Neural progenitor cell (in vitro differentiated cells): ENCODE data around the gene KCNH1. TPM values are rescaled to one million over a fixed set of nuclear protein-coding genes. Genes with fewer than 3 reads are reported as not detected.

Experiments used
- DNase-seq: peaks from one replicate; pipeline ENCODE4 v3.0.0-alpha.2; 2016; ENCODE audit warnings: low spot score
- H2AFZ ChIP-seq: fragments of 200-600 bp; sonication (generic); replicated peaks from 2 replicates; pipeline ENCODE4 v1.6.1; 2016; ENCODE audit warnings: antibody characterized with exemption
- H3F3A ChIP-seq: fragments of 200-600 bp; sonication (generic); 2 replicates; pipeline ENCODE4 v1.6.1; 2016; ENCODE audit warnings: antibody characterized with exemption, low read depth
- H3K27ac ChIP-seq: fragments of 200-600 bp; sonication (generic); 2 replicates; pipeline ENCODE4 v1.5.1; 2016; ENCODE audit warnings: mild to moderate bottlenecking
- H3K27me3 ChIP-seq: fragments of 200-600 bp; sonication (generic); 2 replicates; pipeline ENCODE4 v1.6.1; 2016; ENCODE audit warnings: mild to moderate bottlenecking, moderate library complexity
- H3K36me3 ChIP-seq: fragments of 200-600 bp; sonication (generic); 2 replicates; pipeline ENCODE4 v1.5.1; 2016
- H3K4me1 ChIP-seq: fragments of 200-600 bp; sonication (generic); 2 replicates; pipeline ENCODE4 v1.6.1; 2016; ENCODE audit warnings: mixed run types
- H3K4me2 ChIP-seq: fragments of 200-600 bp; sonication (generic); 2 replicates; pipeline ENCODE4 v1.6.1; 2016
- H3K4me3 ChIP-seq: fragments of 200-600 bp; sonication (generic); 2 replicates; pipeline ENCODE4 v1.5.1; 2016
- H3K79me2 ChIP-seq: fragments of 200-600 bp; sonication (generic); 2 replicates; pipeline ENCODE4 v1.6.1; 2016; ENCODE audit warnings: low read depth
- H3K9ac ChIP-seq: fragments of 200-600 bp; sonication (generic); 2 replicates; pipeline ENCODE4 v1.6.1; 2016
- H3K9me3 ChIP-seq: fragments of 200-600 bp; sonication (generic); 2 replicates; pipeline ENCODE4 v1.5.1; 2016; ENCODE audit warnings: low read depth
- H4K20me1 ChIP-seq: fragments of 200-600 bp; sonication (generic); 2 replicates; pipeline ENCODE4 v1.6.1; 2016; ENCODE audit warnings: low read depth
- H3K27ac Mint-ChIP-seq: 3 replicates; pipeline ENCODE4 v1.8.0; 2021; ENCODE audit warnings: mixed read lengths
- H3K27me3 Mint-ChIP-seq: 2 replicates; pipeline ENCODE4 v1.8.0; 2022; ENCODE audit warnings: low read depth, mild to moderate bottlenecking, inconsistent platforms, moderate library complexity, mixed read lengths; ENCODE audit not compliant: insufficient read depth
- H3K36me3 Mint-ChIP-seq: 3 replicates; pipeline ENCODE4 v1.8.0; 2021; ENCODE audit warnings: mixed read lengths
- H3K4me1 Mint-ChIP-seq: 3 replicates; pipeline ENCODE4 v1.8.0; 2021; ENCODE audit warnings: mixed read lengths
- H3K4me3 Mint-ChIP-seq: 3 replicates; pipeline ENCODE4 v1.8.0; 2021; ENCODE audit warnings: mild to moderate bottlenecking, moderate library complexity, mixed read lengths
- H3K9me3 Mint-ChIP-seq: 3 replicates; pipeline ENCODE4 v1.8.0; 2020; ENCODE audit warnings: mixed read lengths
- EZH2 ChIP-seq: fragments of 200-600 bp; sonication (generic); IDR thresholded peaks from 2 replicates; pipeline ENCODE4 v1.6.1; 2017; ENCODE audit warnings: antibody characterized with exemption, mild to moderate bottlenecking, moderate library complexity
- EZH2phosphoT487 ChIP-seq: fragments of 200-600 bp; sonication (generic); IDR thresholded peaks from 2 replicates; pipeline ENCODE4 v1.6.1; 2017; ENCODE audit warnings: antibody characterized with exemption
- total RNA-seq: library from RNA; depleted of rRNA; stranded (reverse); fragments of >200 nt; gene quantifications from 2 replicates; pipeline ENCODE4 v1.2.3, GENCODE V29; 2015; ENCODE audit warnings: low replicate concordance
- TF ChIP-seq, protein P1 (sequence below): fragments of 200-600 bp; sonication (generic); IDR thresholded peaks from 2 replicates; pipeline ENCODE4 v1.5.1; 2017; ENCODE audit warnings: antibody characterized with exemption, mild to moderate bottlenecking

Gene KCNH1
- total RNA-seq, 1 donor from 2014 or later, result 1.6 TPM

DNA sequence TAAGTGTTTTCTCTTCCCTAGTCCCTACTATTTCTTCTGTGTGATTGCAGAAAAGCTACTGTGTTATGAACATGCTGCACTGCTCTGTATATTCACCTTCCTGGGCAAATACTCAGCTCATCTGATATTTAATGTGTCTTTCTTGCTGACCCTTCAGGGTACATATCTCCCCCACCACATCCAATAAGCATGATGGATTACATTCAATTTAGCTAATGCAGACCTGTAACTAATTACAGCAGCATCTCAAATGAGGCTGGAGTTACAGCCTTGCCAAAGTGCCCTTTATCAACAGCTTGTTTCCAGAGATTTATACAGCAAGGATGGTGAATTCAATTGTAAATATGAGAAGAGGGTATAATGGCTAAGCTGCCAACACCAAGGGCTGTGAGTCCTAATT lies 144.0 kb downstream of the KCNH1 start:
- Histone ChIP-seq H2AFZ (no peak overlapping the region), H3K36me3 (no peaks in the 10 kb centered on the region), H3K4me1 (no peaks in the 10 kb centered on the region), H3K4me2 (no peak overlapping the region), H3K27me3 (no peaks in the 10 kb centered on the region), H3K9me3 (no peaks in the 10 kb centered on the region), H3K9ac (no peak overlapping the region), H3F3A (no peaks in the 10 kb centered on the region), H3K27ac (no peak overlapping the region), H4K20me1 (no peaks in the 10 kb centered on the region), H3K79me2 (no peaks in the 10 kb centered on the region), H3K4me3 (no peak overlapping the region)
- TF ChIP-seq EZH2phosphoT487 (no peak), EZH2 (no peak)
- TF ChIP-seq, protein P1, sequence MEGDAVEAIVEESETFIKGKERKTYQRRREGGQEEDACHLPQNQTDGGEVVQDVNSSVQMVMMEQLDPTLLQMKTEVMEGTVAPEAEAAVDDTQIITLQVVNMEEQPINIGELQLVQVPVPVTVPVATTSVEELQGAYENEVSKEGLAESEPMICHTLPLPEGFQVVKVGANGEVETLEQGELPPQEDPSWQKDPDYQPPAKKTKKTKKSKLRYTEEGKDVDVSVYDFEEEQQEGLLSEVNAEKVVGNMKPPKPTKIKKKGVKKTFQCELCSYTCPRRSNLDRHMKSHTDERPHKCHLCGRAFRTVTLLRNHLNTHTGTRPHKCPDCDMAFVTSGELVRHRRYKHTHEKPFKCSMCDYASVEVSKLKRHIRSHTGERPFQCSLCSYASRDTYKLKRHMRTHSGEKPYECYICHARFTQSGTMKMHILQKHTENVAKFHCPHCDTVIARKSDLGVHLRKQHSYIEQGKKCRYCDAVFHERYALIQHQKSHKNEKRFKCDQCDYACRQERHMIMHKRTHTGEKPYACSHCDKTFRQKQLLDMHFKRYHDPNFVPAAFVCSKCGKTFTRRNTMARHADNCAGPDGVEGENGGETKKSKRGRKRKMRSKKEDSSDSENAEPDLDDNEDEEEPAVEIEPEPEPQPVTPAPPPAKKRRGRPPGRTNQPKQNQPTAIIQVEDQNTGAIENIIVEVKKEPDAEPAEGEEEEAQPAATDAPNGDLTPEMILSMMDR, result no peak
- no peaks in the 10 kb centered on the region for H3K4me1 Mint-ChIP-seq
- H3K4me3 Mint-ChIP-seq, result no peak overlapping the region
- peaks cover 4% of the 10 kb centered on the region for H3K9me3 Mint-ChIP-seq
- peaks cover 3% of the 10 kb centered on the region for H3K36me3 Mint-ChIP-seq
- H3K27me3 Mint-ChIP-seq, result no peaks in the 10 kb centered on the region
- no peak overlapping the region for H3K27ac Mint-ChIP-seq
- DNase-seq, result no peak

DNA sequence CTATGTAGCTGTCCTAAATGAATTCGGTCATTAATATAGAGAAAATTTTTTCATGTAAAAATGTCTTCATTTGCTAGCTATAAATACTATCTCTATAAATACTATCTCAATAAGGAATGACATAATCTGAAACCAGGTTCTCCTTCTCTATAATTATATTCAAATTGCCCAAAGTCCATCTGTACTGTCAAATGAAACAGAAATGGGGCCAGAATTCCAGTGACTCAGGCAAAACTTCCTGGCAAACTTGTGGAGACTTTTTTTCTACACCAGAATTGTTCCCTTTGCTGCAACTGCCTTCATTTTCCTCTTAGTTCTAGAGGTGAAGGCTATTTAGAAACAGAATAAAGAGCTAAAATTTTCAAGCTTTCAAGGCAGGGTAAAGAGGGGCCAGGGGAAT lies 152.5 kb downstream of the KCNH1 start:
- H3F3A ChIP-seq, result no peaks in the 10 kb centered on the region

DNA sequence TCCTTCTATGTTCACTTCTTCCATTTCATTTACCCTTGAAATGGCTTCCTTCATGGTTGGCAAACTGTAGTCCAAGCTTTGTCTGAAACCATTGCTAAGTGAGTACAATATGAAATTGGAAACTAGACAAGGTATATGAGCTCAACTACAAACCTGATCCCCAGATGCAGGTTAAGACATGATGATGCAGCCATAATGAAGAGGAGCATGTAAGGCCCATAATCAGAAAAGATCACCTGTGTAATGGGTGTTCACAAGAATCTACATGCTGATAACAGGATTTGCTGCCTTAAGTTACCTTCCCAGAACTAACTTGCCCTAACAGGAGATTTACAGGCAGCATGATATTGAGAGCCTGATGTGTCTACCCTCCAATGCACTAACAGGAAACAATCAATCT lies 153.9 kb downstream of the KCNH1 start:
- Mint-ChIP-seq H3K27ac (no peak overlapping the region), H3K36me3 (peaks cover 2% of the 10 kb centered on the region), H3K27me3 (peaks cover 2% of the 10 kb centered on the region), H3K9me3 (peaks cover 7% of the 10 kb centered on the region), H3K4me1 (no peaks in the 10 kb centered on the region), H3K4me3 (no peak overlapping the region)
- Histone ChIP-seq H3K4me2 (no peak overlapping the region), H3K9me3 (no peaks in the 10 kb centered on the region), H4K20me1 (no peaks in the 10 kb centered on the region), H3F3A (no peaks in the 10 kb centered on the region), H2AFZ (no peak overlapping the region), H3K4me1 (no peaks in the 10 kb centered on the region), H3K27ac (no peak overlapping the region), H3K9ac (no peak overlapping the region), H3K36me3 (no peaks in the 10 kb centered on the region), H3K4me3 (no peak overlapping the region), H3K79me2 (no peaks in the 10 kb centered on the region), H3K27me3 (no peaks in the 10 kb centered on the region)
- DNase-seq, result no peak
- TF ChIP-seq, protein P1, result no peak
- no peak for TF ChIP-seq EZH2phosphoT487

More for the DNA sequence above, 152.5 kb downstream of the KCNH1 start:
- no peak overlapping the region for H3K4me2 ChIP-seq
- Mint-ChIP-seq H3K4me1 (no peaks in the 10 kb centered on the region), H3K27me3 (peaks cover 2% of the 10 kb centered on the region), H3K36me3 (peaks cover 2% of the 10 kb centered on the region), H3K27ac (no peak overlapping the region), H3K4me3 (no peak overlapping the region), H3K9me3 (peaks cover 10% of the 10 kb centered on the region)
- H3K27me3 ChIP-seq, result no peaks in the 10 kb centered on the region
- H3K79me2 ChIP-seq, result no peaks in the 10 kb centered on the region
- no peaks in the 10 kb centered on the region for H3K4me1 ChIP-seq
- H4K20me1 ChIP-seq, result no peaks in the 10 kb centered on the region
- no peaks in the 10 kb centered on the region for H3K9me3 ChIP-seq
- H3K9ac ChIP-seq, result no peak overlapping the region
- TF ChIP-seq EZH2phosphoT487 (no peak), EZH2 (no peak)
- TF ChIP-seq, protein P1, result no peak
- no peak for DNase-seq
- no peak overlapping the region for H3K27ac ChIP-seq
- H3K36me3 ChIP-seq, result no peaks in the 10 kb centered on the region
- H2AFZ ChIP-seq, result no peak overlapping the region
- H3K4me3 ChIP-seq, result no peak overlapping the region
